ENCODE measurements around the gene SOX4. TPM values are rescaled to one million over a fixed set of nuclear protein-coding genes. Genes with fewer than 3 reads are reported as not detected.

SOX4 gene
- total RNA-seq, 1 experiment from 2014 or later: 12.9 TPM

DNA sequence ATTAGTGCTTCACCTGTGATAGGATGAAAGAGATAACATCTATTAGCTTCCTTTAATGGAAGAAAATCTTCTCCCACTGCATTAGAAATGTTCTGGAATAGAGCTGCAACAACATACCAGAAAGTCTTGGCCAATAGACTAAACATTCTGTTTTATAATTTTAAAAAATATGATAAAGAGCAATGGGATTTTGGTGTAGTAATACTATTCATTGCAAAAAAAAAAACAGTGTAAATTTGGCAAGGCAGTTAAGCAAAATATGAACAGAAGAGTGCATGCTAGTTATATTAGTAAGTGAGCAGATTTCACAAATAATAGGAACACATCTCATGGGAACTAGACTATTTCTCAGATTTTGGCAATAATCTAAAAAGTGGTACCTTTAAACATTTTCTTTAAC, 43.3 kb downstream of the SOX4 start:
- Mint-ChIP-seq H3K9me3 (ENCODE audit: unreplicated experiment) (no peaks in the 10 kb centered on the region), H3K27ac (ENCODE audit: low read depth, unreplicated experiment) (no peak overlapping the region), H3K27me3 (ENCODE audit: insufficient read depth, unreplicated experiment) (no peaks in the 10 kb centered on the region), H3K4me3 (ENCODE audit: unreplicated experiment) (no peak overlapping the region), H3K36me3 (ENCODE audit: insufficient read depth, unreplicated experiment) (no peaks in the 10 kb centered on the region), H3K4me1 (ENCODE audit: insufficient read depth, unreplicated experiment) (peaks cover 6% of the 10 kb centered on the region)
- BruUV-seq (replicated peaks): no TSS peak
- TF ChIP-seq, protein P1, sequence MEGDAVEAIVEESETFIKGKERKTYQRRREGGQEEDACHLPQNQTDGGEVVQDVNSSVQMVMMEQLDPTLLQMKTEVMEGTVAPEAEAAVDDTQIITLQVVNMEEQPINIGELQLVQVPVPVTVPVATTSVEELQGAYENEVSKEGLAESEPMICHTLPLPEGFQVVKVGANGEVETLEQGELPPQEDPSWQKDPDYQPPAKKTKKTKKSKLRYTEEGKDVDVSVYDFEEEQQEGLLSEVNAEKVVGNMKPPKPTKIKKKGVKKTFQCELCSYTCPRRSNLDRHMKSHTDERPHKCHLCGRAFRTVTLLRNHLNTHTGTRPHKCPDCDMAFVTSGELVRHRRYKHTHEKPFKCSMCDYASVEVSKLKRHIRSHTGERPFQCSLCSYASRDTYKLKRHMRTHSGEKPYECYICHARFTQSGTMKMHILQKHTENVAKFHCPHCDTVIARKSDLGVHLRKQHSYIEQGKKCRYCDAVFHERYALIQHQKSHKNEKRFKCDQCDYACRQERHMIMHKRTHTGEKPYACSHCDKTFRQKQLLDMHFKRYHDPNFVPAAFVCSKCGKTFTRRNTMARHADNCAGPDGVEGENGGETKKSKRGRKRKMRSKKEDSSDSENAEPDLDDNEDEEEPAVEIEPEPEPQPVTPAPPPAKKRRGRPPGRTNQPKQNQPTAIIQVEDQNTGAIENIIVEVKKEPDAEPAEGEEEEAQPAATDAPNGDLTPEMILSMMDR (IDR thresholded peaks at IDR 0.05; ENCODE audit: unreplicated experiment): no peak
- CTCF ChIA-PET: interaction anchor here (0.6 to 1.2 kb wide), 2 partner anchors 14 to 249 kb away, joined by 3 read pairs; no protein-coding TSS in a partner anchor
- intact Hi-C loops (cut with micrococcal nuclease): no loop called here
- no peak for DNase-seq (ENCODE audit: unreplicated experiment)
- POLR2A ChIA-PET: no interaction called here

DNA sequence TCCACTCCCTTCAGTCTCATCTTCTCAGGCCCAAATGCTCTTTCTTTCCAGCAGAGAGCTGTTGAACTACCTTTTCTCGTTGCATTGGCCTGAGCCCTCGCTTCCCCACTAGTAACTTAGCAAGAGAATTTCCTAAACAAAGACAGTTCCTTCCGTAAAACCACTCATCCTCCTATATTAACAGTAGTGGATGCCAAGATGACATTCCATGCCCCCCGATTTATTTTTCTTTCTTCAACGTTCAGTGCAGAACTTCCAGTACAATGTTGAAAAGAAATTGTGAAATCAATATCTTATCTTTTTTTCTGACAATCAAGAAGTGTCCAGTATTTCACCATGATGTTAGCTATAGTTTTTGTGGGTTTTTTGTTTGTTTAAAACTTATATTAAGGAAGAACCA, 45.8 kb downstream of the SOX4 start:
- ChIA-PET POLR2A (no interaction called here), CTCF (no interaction called here)
- BruUV-seq (replicated peaks): no TSS peak
- Mint-ChIP-seq H3K4me1 (ENCODE audit: insufficient read depth, unreplicated experiment) (peaks cover 5% of the 10 kb centered on the region), H3K9me3 (ENCODE audit: unreplicated experiment) (no peaks in the 10 kb centered on the region), H3K36me3 (ENCODE audit: insufficient read depth, unreplicated experiment) (no peaks in the 10 kb centered on the region), H3K27me3 (ENCODE audit: insufficient read depth, unreplicated experiment) (no peaks in the 10 kb centered on the region), H3K4me3 (ENCODE audit: unreplicated experiment) (no peak overlapping the region), H3K27ac (ENCODE audit: low read depth, unreplicated experiment) (no peak overlapping the region)
- no peak for DNase-seq (ENCODE audit: unreplicated experiment)
- intact Hi-C loops (cut with micrococcal nuclease): no loop called here
- TF ChIP-seq, protein P1 (IDR thresholded peaks at IDR 0.05; ENCODE audit: unreplicated experiment): no peak

Measured in MCF 10A (cell line).